A549 (cell line): ENCODE data around the gene CTBP2.

Experiments used
- CHD2 ChIP-seq: fragments of 150-350 bp; IDR thresholded peaks from 2 replicates; pipeline ENCODE4 v1.6.1; 2014; ENCODE audit warnings: low read length; ENCODE audit not compliant: partially characterized antibody
- RFX5 ChIP-seq: fragments of 450-650 bp; IDR thresholded peaks from 2 replicates; pipeline ENCODE4 v1.7.1; 2014; ENCODE audit warnings: antibody characterized with exemption, mild to moderate bottlenecking, moderate library complexity
- TP53 ChIP-seq: fragments of 250-450 bp; sonication (Bioruptor Pico); IDR thresholded peaks from 2 replicates; pipeline ENCODE4 v1.5.0; 2021; ENCODE audit warnings: mild to moderate bottlenecking, moderate library complexity
- TF ChIP-seq, protein P1 (sequence below): fragments of >200 bp; sonication (Bioruptor Twin); formaldehyde crosslinking; IDR thresholded peaks from 3 replicates; pipeline ENCODE4 v1.5.1; 2016
- TF ChIP-seq, protein P2 (sequence below): fragments of 150-350 bp; IDR thresholded peaks from 2 replicates; pipeline ENCODE4 v1.6.1; 2014; ENCODE audit warnings: low read depth, mild to moderate bottlenecking, low read length

DNA sequence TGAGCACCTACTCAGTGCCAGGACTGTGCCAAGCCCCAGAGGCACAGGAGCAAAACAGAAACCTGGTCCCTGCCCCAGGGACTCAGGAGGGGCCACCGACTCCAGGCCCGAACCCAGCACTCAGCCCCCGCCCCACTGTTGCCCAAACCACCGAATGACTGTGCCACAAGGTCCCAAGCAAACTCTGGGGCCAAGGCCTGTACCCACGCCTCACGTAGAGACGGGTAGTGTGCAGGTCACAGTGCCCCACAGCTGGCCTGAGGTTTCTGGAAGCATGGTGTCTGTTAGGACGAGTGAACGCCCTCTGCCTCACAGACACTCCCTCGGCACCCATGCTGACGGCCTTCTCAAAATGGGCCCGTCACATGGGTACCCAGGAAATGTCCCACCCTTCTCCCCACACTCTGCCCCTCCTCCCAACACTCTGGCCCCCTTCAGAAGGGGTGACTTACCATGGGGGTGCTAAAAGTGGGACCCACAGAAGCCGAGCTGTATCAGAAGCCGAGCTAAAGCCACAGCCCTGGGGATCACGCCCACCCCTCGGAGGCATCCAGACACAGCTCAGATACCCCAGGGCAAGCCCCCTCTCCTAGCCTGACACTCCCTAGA lies 44.2 kb downstream of the CTBP2 start:
- TF ChIP-seq CHD2 = no peak
- TF ChIP-seq, protein P1, sequence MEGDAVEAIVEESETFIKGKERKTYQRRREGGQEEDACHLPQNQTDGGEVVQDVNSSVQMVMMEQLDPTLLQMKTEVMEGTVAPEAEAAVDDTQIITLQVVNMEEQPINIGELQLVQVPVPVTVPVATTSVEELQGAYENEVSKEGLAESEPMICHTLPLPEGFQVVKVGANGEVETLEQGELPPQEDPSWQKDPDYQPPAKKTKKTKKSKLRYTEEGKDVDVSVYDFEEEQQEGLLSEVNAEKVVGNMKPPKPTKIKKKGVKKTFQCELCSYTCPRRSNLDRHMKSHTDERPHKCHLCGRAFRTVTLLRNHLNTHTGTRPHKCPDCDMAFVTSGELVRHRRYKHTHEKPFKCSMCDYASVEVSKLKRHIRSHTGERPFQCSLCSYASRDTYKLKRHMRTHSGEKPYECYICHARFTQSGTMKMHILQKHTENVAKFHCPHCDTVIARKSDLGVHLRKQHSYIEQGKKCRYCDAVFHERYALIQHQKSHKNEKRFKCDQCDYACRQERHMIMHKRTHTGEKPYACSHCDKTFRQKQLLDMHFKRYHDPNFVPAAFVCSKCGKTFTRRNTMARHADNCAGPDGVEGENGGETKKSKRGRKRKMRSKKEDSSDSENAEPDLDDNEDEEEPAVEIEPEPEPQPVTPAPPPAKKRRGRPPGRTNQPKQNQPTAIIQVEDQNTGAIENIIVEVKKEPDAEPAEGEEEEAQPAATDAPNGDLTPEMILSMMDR = no peak
- no peak for TF ChIP-seq RFX5
- TF ChIP-seq, protein P2, sequence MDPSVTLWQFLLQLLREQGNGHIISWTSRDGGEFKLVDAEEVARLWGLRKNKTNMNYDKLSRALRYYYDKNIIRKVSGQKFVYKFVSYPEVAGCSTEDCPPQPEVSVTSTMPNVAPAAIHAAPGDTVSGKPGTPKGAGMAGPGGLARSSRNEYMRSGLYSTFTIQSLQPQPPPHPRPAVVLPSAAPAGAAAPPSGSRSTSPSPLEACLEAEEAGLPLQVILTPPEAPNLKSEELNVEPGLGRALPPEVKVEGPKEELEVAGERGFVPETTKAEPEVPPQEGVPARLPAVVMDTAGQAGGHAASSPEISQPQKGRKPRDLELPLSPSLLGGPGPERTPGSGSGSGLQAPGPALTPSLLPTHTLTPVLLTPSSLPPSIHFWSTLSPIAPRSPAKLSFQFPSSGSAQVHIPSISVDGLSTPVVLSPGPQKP = no peak
- no peak for TF ChIP-seq TP53 (CRISPR knock-in tag)
